Activated naive CD8-positive, alpha-beta T cell treated with anti-CD3 and anti-CD28 coated beads, Interleukin-2, amount 10 ng/mL, durations not matched to agents 7 days and 5 days (primary cell): Measurements from ENCODE around the gene FEM1C. TPM values are rescaled to one million over a fixed set of nuclear protein-coding genes. Genes with fewer than 3 reads are reported as not detected.

ENCODE experiments used
- ATAC-seq: fragments of 150-1000 bp; cut with Tn5 transposase; one replicate; pipeline ENCODE4 v1.10.0; 2021; ENCODE audit warnings: low read depth, moderate library complexity
- POLR2A ChIA-PET: fragments of 350-600 bp; sonication (Branson Sonifier 250); formaldehyde crosslinking; loops from one replicate; lab custom pipeline; 2021; ENCODE audit warnings: antibody characterized with exemption; lab: Charles Lee
- DNase-seq: peaks from one replicate; pipeline ENCODE4 v3.0.0; 2021
- H3K27ac Mint-ChIP-seq: one replicate; pipeline ENCODE4 v1.8.0; 2022; ENCODE audit warnings: mild to moderate bottlenecking, mixed read lengths
- H3K27me3 Mint-ChIP-seq: one replicate; pipeline ENCODE4 v1.8.0; 2022; ENCODE audit warnings: mild to moderate bottlenecking, moderate library complexity, mixed read lengths
- H3K36me3 Mint-ChIP-seq: one replicate; pipeline ENCODE4 v1.8.0; 2021; ENCODE audit warnings: mild to moderate bottlenecking, mixed read lengths
- H3K4me1 Mint-ChIP-seq: one replicate; pipeline ENCODE4 v1.8.0; 2021; ENCODE audit warnings: mixed read lengths
- H3K4me3 Mint-ChIP-seq: one replicate; pipeline ENCODE4 v1.8.0; 2022; ENCODE audit warnings: mild to moderate bottlenecking, moderate library complexity, mixed read lengths
- H3K9me3 Mint-ChIP-seq: one replicate; pipeline ENCODE4 v1.8.0; 2021; ENCODE audit warnings: mixed read lengths
- total RNA-seq, 2 experiments: library from RNA; stranded (reverse); gene quantifications; one replicate each; pipeline ENCODE4 v1.2.3, GENCODE V29; 2021

The FEM1C gene
- total RNA-seq, 2 experiments from 2014 or later: 14.9 to 15.6 TPM

GRCh38 chr5:115549154-115549553, 4.6 kb upstream of the FEM1C start:
- POLR2A ChIA-PET: no interaction called here
- ATAC-seq (no peak), DNase-seq (no peak)
- no peaks in the 10 kb centered on the region for H3K9me3 Mint-ChIP-seq
- peaks cover 11% of the 10 kb centered on the region for H3K27me3 Mint-ChIP-seq
- peaks cover 2% of the 10 kb centered on the region for H3K36me3 Mint-ChIP-seq
- H3K27ac Mint-ChIP-seq: no peak overlapping the region
- no peak overlapping the region for H3K4me3 Mint-ChIP-seq
- peaks cover 4% of the 10 kb centered on the region for H3K4me1 Mint-ChIP-seq

DNA sequence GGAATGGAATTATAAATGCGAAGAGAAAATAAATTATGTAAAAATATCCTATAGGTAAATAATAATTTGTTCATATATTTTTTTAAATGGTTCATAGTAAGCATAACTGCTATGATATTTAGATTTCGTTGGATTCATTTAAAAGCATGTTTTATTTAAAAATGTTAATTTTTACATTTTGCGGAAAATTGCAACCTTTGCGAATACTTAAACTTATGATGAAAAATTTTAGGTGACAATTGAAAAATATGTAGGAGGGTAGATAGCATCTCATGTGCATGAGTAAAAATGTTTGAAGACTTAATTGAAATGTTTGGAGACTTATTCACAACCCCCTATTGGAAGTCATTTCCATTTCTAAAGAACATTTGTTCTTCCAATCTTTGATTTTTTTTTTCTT, 4.1 kb upstream of the FEM1C start:
- POLR2A ChIA-PET: no interaction called here
- DNase-seq: no peak
- Mint-ChIP-seq H3K9me3 (no peaks in the 10 kb centered on the region), H3K36me3 (peaks cover 2% of the 10 kb centered on the region), H3K27ac (no peak overlapping the region), H3K27me3 (peaks cover 8% of the 10 kb centered on the region), H3K4me3 (no peak overlapping the region), H3K4me1 (peaks cover 4% of the 10 kb centered on the region)
- no peak for ATAC-seq

- peak overlapping the region; percentile 100 for H3K27ac Mint-ChIP-seq
Measured at GRCh38 chr5:115545351-115545882, 842 bp upstream of the FEM1C start.

GRCh38 chr5:115544043-115544435, 536 bp downstream of the FEM1C start:
- Mint-ChIP-seq H3K27ac (peak overlapping the region; percentile 100), H3K27me3 (no peaks in the 10 kb centered on the region), H3K4me1 (peaks cover 26% of the 10 kb centered on the region), H3K4me3 (peak overlapping the region; percentile 96), H3K9me3 (no peaks in the 10 kb centered on the region), H3K36me3 (peaks cover 36% of the 10 kb centered on the region)
- ATAC-seq (peak; percentile 14), DNase-seq (peak; percentile 66)
- POLR2A ChIA-PET: interaction anchor here (0.6 to 2.8 kb wide), 7 partner anchors 9 to 359 kb away, joined by 4 to 17 read pairs (median 6); partner anchors contain the start of genes AP3S1, ATG12, PGGT1B and TMED7

More at GRCh38 chr5:115545351-115545882, 842 bp upstream of the FEM1C start:
- ATAC-seq: no peak
- Mint-ChIP-seq H3K4me1 (peaks cover 21% of the 10 kb centered on the region), H3K36me3 (peaks cover 22% of the 10 kb centered on the region), H3K4me3 (peak overlapping the region; percentile 96), H3K27me3 (no peaks in the 10 kb centered on the region), H3K9me3 (no peaks in the 10 kb centered on the region)
- POLR2A ChIA-PET: interaction anchor here (1.0 to 2.8 kb wide), 4 partner anchors 11 to 298 kb away, joined by 4 to 17 read pairs (median 6); partner anchors contain the start of gene TMED7
- no peak for DNase-seq

DNA sequence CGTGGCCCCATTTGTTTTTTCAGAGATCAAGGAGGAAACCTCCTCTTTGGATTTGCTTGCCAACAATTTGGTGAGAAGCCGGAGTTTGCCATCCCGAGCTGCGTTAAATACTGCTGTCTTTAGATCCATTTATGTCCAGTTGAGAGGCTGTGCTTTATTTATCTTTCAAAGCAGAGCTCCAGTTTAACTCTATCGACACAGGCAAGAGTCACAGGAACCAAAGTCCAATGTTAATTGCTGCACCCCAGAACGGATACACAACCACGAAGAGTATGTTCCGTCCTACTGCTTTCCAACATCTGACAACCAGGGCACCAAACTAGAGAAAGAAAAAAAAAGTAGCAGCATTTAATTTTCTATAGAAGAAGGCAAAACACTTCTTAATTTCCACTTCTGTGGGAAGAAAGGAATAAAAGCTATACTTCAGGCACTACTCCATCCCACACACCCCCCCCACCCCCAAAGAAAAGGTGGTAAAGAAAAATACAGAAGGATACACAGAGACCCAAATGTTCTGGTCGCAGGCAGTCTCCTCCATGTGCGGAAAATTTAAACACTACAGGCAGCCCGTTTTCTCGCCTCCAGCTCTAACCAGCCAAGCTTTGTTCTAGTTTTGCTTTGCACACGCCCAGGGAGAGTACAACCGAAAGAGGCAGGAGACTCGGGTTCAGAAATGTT, 1.1 kb downstream of the FEM1C start:
- Mint-ChIP-seq H3K36me3 (peaks cover 41% of the 10 kb centered on the region), H3K4me3 (peak overlapping the region; percentile 96), H3K9me3 (no peaks in the 10 kb centered on the region), H3K27ac (peak overlapping the region; percentile 100), H3K27me3 (no peaks in the 10 kb centered on the region), H3K4me1 (peaks cover 30% of the 10 kb centered on the region)
- POLR2A ChIA-PET: interaction anchor here (0.6 to 2.8 kb wide), 7 partner anchors 9 to 358 kb away, joined by 4 to 17 read pairs (median 6); partner anchors contain the start of genes AP3S1, ATG12, PGGT1B and TMED7
- DNase-seq: no peak
- ATAC-seq: peak; percentile 16

GRCh38 chr5:115542651-115543364, 1.8 kb downstream of the FEM1C start:
- H3K9me3 Mint-ChIP-seq: no peaks in the 10 kb centered on the region
- H3K27ac Mint-ChIP-seq: peak overlapping the region; percentile 100
- peak overlapping the region; percentile 96 for H3K4me3 Mint-ChIP-seq
- H3K4me1 Mint-ChIP-seq: peaks cover 35% of the 10 kb centered on the region
- ATAC-seq: no peak
- H3K27me3 Mint-ChIP-seq: no peaks in the 10 kb centered on the region
- DNase-seq: no peak
- peaks cover 46% of the 10 kb centered on the region for H3K36me3 Mint-ChIP-seq
- POLR2A ChIA-PET: interaction anchor here (0.9 to 1.3 kb wide), 3 partner anchors 20 to 298 kb away, joined by 3 to 8 read pairs (median 6); partner anchors contain the start of genes AP3S1 and ATG12

- Mint-ChIP-seq H3K27ac (no peak overlapping the region), H3K9me3 (no peaks in the 10 kb centered on the region), H3K4me1 (peaks cover 40% of the 10 kb centered on the region), H3K4me3 (peak overlapping the region; percentile 96), H3K27me3 (no peaks in the 10 kb centered on the region), H3K36me3 (peaks cover 52% of the 10 kb centered on the region)
- POLR2A ChIA-PET: interaction anchor here (1.1 kb wide), 1 partner anchor 83 kb away, joined by 3 read pairs; no protein-coding TSS in a partner anchor
- DNase-seq (no peak), ATAC-seq (no peak)
Measured at GRCh38 chr5:115542086-115542485, 2.5 kb downstream of the FEM1C start.

GRCh38 chr5:115541611-115542010, 3.0 kb downstream of the FEM1C start:
- Mint-ChIP-seq H3K9me3 (no peaks in the 10 kb centered on the region), H3K4me1 (peaks cover 45% of the 10 kb centered on the region), H3K27ac (no peak overlapping the region), H3K4me3 (peak overlapping the region; percentile 96), H3K27me3 (no peaks in the 10 kb centered on the region), H3K36me3 (peaks cover 55% of the 10 kb centered on the region)
- POLR2A ChIA-PET: no interaction called here
- no peak for ATAC-seq
- no peak for DNase-seq

- H3K9me3 Mint-ChIP-seq: no peaks in the 10 kb centered on the region
- POLR2A ChIA-PET: no interaction called here
- peaks cover 62% of the 10 kb centered on the region for H3K36me3 Mint-ChIP-seq
Measured at GRCh38 chr5:115535479-115536035, 9.0 kb downstream of the FEM1C start.

GRCh38 chr5:115532517-115532916, 12.1 kb downstream of the FEM1C start:
- peaks cover 33% of the 10 kb centered on the region for H3K4me1 Mint-ChIP-seq
- POLR2A ChIA-PET: no interaction called here
- peaks cover 42% of the 10 kb centered on the region for H3K36me3 Mint-ChIP-seq
- H3K27me3 Mint-ChIP-seq: no peaks in the 10 kb centered on the region
- no peak overlapping the region for H3K27ac Mint-ChIP-seq
- ATAC-seq (no peak), DNase-seq (no peak)
- H3K4me3 Mint-ChIP-seq: no peak overlapping the region
- no peaks in the 10 kb centered on the region for H3K9me3 Mint-ChIP-seq

More at GRCh38 chr5:115535479-115536035, 9.0 kb downstream of the FEM1C start:
- DNase-seq (no peak), ATAC-seq (no peak)
- Mint-ChIP-seq H3K4me1 (peaks cover 50% of the 10 kb centered on the region), H3K27me3 (no peaks in the 10 kb centered on the region), H3K27ac (no peak overlapping the region), H3K4me3 (no peak overlapping the region)

GRCh38 chr5:115531787-115532367, 12.7 kb downstream of the FEM1C start:
- H3K27me3 Mint-ChIP-seq: no peaks in the 10 kb centered on the region
- peaks cover 38% of the 10 kb centered on the region for H3K36me3 Mint-ChIP-seq
- no peaks in the 10 kb centered on the region for H3K9me3 Mint-ChIP-seq
- no peak overlapping the region for H3K4me3 Mint-ChIP-seq
- DNase-seq: no peak
- POLR2A ChIA-PET: no interaction called here
- no peak overlapping the region for H3K27ac Mint-ChIP-seq
- no peak for ATAC-seq
- H3K4me1 Mint-ChIP-seq: peaks cover 28% of the 10 kb centered on the region

DNA sequence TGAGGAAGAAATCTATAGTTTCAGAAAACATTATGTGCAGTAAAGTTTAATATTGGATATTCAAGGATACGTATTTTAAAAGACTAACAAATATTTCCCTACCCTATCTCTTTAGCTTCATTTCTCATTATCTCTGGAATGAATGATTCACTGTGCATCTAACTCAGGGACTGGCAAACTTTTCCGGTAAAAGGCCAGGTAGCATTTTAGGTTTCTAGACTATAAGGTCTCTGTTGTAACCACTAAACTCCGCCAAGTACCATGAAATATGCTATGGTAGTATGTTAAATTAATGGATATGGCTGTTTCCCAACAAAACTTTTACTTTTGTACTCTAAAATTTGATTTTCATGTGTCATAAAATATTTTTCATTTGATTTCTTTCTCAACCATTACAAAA, 13.2 kb downstream of the FEM1C start:
- H3K36me3 Mint-ChIP-seq: peaks cover 35% of the 10 kb centered on the region
- POLR2A ChIA-PET: no interaction called here
- H3K9me3 Mint-ChIP-seq: no peaks in the 10 kb centered on the region
- ATAC-seq (no peak), DNase-seq (no peak)
- H3K27ac Mint-ChIP-seq: no peak overlapping the region
- H3K4me1 Mint-ChIP-seq: peaks cover 23% of the 10 kb centered on the region
- H3K27me3 Mint-ChIP-seq: no peaks in the 10 kb centered on the region
- H3K4me3 Mint-ChIP-seq: no peak overlapping the region

DNA sequence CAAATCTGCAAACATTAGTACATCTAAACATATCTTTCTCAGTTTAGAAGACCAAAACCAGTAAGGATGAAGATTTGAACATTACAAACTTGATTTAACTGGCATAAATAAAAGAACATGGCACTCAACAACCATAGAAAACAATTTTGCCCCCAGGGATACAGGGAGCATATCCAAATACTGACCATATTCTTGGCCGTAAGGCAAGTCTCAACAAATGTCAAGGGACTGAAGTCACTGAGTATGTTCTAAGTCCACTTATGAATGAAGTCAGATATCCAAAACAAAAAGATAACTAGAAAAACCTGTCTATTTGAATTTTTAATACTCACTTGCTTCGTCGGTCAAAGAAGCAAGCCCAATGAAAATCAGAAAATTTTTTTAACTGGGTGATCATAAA, 14.1 kb downstream of the FEM1C start:
- DNase-seq: no peak
- H3K27ac Mint-ChIP-seq: no peak overlapping the region
- no peaks in the 10 kb centered on the region for H3K9me3 Mint-ChIP-seq
- no peak for ATAC-seq
- POLR2A ChIA-PET: no interaction called here
- H3K4me3 Mint-ChIP-seq: no peak overlapping the region
- peaks cover 16% of the 10 kb centered on the region for H3K4me1 Mint-ChIP-seq
- H3K36me3 Mint-ChIP-seq: peaks cover 28% of the 10 kb centered on the region
- no peaks in the 10 kb centered on the region for H3K27me3 Mint-ChIP-seq
